Caco-2 (cell line): ENCODE results near the gene GLT1D1. TPM values are rescaled to one million over a fixed set of nuclear protein-coding genes. Genes with fewer than 3 reads are reported as not detected.

ENCODE experiments used
- BruUV-seq: library from RNA; stranded (reverse); fragments of 400-500 nt; replicated peaks from 2 replicates; lab custom pipeline; 2021; lab: Mats Ljungman, UMichigan
- CTCF ChIA-PET: fragments of 300-600 bp; sonication (Branson Sonifier 250); formaldehyde crosslinking; loops from one replicate; lab custom pipeline; 2022; ENCODE audit warnings: antibody characterized with exemption; lab: Charles Lee
- POLR2A ChIA-PET: fragments of 300-600 bp; sonication (Branson Sonifier 250); formaldehyde crosslinking; loops from one replicate; lab custom pipeline; 2022; ENCODE audit warnings: antibody characterized with exemption; lab: Charles Lee
- DNase-seq, 2 experiments: peaks; one replicate each; pipeline versions ENCODE4 v3.0.0 to v3.0.0-alpha.2; 2020 to 2022
- H3K27me3 ChIP-seq: replicated peaks from 2 replicates; pipeline ENCODE4 v1.6.0; 2011; ENCODE audit warnings: low read length; ENCODE audit not compliant: control insufficient read depth, insufficient read depth
- H3K36me3 ChIP-seq: 2 replicates; pipeline ENCODE4 v1.5.1; 2011; ENCODE audit warnings: low read length; ENCODE audit not compliant: control insufficient read depth, insufficient read depth
- H3K4me1 ChIP-seq: fragments of 250-450 bp; sonication (Bioruptor Pico); 2 replicates; pipeline ENCODE4 v1.5.1; 2020; ENCODE audit warnings: mild to moderate bottlenecking
- H3K4me3 ChIP-seq: 2 replicates; pipeline ENCODE4 v1.5.1; 2011; ENCODE audit warnings: low read depth, mild to moderate bottlenecking, control low read depth, low read length
- H3K9me3 ChIP-seq: fragments of 250-450 bp; sonication (Bioruptor Pico); 2 replicates; pipeline ENCODE4 v1.5.1; 2020; ENCODE audit warnings: mild to moderate bottlenecking, moderate library complexity
- H3K27ac Mint-ChIP-seq: one replicate; pipeline ENCODE4 v1.8.0; 2022; ENCODE audit warnings: mixed read lengths; ENCODE audit not compliant: unreplicated experiment
- H3K27me3 Mint-ChIP-seq: one replicate; pipeline ENCODE4 v1.8.0; 2022; ENCODE audit warnings: mixed read lengths; ENCODE audit not compliant: insufficient read depth, unreplicated experiment
- H3K36me3 Mint-ChIP-seq: one replicate; pipeline ENCODE4 v1.8.0; 2022; ENCODE audit warnings: mild to moderate bottlenecking, mixed read lengths; ENCODE audit not compliant: insufficient read depth, unreplicated experiment
- H3K4me1 Mint-ChIP-seq: one replicate; pipeline ENCODE4 v1.8.0; 2022; ENCODE audit warnings: low read depth, mixed read lengths; ENCODE audit not compliant: unreplicated experiment
- H3K4me3 Mint-ChIP-seq: one replicate; pipeline ENCODE4 v1.8.0; 2022; ENCODE audit warnings: mild to moderate bottlenecking, moderate library complexity, mixed read lengths; ENCODE audit not compliant: unreplicated experiment
- H3K9me3 Mint-ChIP-seq: one replicate; pipeline ENCODE4 v1.8.0; 2022; ENCODE audit warnings: mixed read lengths; ENCODE audit not compliant: unreplicated experiment
- CTCF ChIP-seq, 2 experiments: fragments of 200-600 bp in 1 of 2; IDR thresholded peaks; 1 replicate in 1 of 2; 2 replicates in 1 of 2; pipeline versions ENCODE4 v1.5.1 to v1.8.0; 2011 to 2022; ENCODE audit warnings: antibody characterized with exemption in 1 of 2, control low read depth in 1 of 2, inconsistent platforms in 1 of 2, low read depth in 1 of 2, low read length in 1 of 2, mild to moderate bottlenecking in 1 of 2, moderate library complexity in 1 of 2; ENCODE audit not compliant: insufficient read depth in 1 of 2, severe bottlenecking in 1 of 2, unreplicated experiment in 1 of 2
- intact Hi-C: fragments of 100-400 bp; cut with micrococcal nuclease; formaldehyde crosslinking; loops from one replicate; pipeline ENCODE4 v1.10.0; 2022; ENCODE audit not compliant: unreplicated experiment
- total RNA-seq: library from RNA; stranded (reverse); gene quantifications from 2 replicates; pipeline ENCODE4 v1.2.3, GENCODE V29; 2022

The GLT1D1 gene
- total RNA-seq, 1 experiment from 2014 or later: not detected

DNA sequence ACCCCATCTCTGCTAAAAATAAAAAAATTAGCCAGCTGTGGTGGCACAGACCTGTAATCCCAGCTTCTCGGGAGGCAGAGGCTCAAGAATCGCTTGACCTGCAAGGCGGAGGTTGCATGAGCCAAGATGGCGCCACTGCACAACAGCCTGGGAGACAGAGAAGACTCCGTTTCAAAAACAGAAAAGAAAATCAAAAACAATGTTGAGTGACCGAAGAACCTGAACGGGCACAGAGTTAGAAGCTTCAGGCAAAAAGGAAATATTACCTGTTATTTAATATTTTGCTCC lies 3.5 kb downstream of the GLT1D1 start:
- no peak for TF ChIP-seq CTCF (IDR thresholded peaks at IDR 0.05; ENCODE audit: insufficient read depth in 1 of 2, low read depth in 1 of 2, low read length in 1 of 2, severe bottlenecking in 1 of 2, unreplicated experiment in 1 of 2)
- no peaks in the 10 kb centered on the region for H3K27me3 Mint-ChIP-seq
- H3K36me3 ChIP-seq: no peaks in the 10 kb centered on the region
- ChIA-PET POLR2A (no interaction called here), CTCF (no interaction called here)
- H3K4me3 ChIP-seq: no peak overlapping the region
- no peaks in the 10 kb centered on the region for H3K9me3 ChIP-seq
- intact Hi-C loops: no loop called here
- peaks cover 12% of the 10 kb centered on the region for H3K4me1 ChIP-seq
- no peaks in the 10 kb centered on the region for H3K36me3 Mint-ChIP-seq
- BruUV-seq: no TSS peak
- H3K27ac Mint-ChIP-seq: no peak overlapping the region
- peaks cover 6% of the 10 kb centered on the region for H3K4me1 Mint-ChIP-seq
- no peak overlapping the region for H3K4me3 Mint-ChIP-seq
- H3K27me3 ChIP-seq: no peaks in the 10 kb centered on the region
- no peak for DNase-seq
- H3K9me3 Mint-ChIP-seq: no peaks in the 10 kb centered on the region

- POLR2A ChIA-PET: no interaction called here
- no peak for DNase-seq
These were observed 4.0 kb downstream of the GLT1D1 start for GRCh38 chr12:128857133-128857763.

DNA sequence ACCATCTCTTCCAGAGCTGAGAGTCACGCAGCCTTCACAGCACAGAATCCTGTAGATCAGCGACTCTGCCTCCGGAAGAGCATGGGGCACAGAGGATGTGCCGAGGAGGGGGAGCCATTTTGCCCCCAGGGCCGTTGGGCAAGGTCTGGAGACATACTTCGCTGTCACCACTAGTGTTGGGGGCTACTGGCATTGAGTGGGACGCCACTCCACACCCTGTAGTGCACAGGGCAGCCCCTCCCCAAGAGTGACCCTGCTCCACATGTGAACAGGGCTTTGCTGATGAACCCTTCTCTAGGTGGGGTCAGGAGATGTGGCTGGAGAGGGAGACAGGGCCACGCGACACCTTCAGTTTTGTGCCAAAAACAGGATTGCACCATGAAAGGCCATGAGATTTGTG lies 6.0 kb downstream of the GLT1D1 start:
- Histone ChIP-seq H3K9me3 (no peaks in the 10 kb centered on the region), H3K4me1 (peaks cover 19% of the 10 kb centered on the region), H3K36me3 (no peaks in the 10 kb centered on the region), H3K27me3 (no peaks in the 10 kb centered on the region), H3K4me3 (no peak overlapping the region)
- Mint-ChIP-seq H3K36me3 (peaks cover 4% of the 10 kb centered on the region), H3K9me3 (no peaks in the 10 kb centered on the region), H3K27ac (no peak overlapping the region), H3K4me1 (peaks cover 7% of the 10 kb centered on the region), H3K4me3 (no peak overlapping the region), H3K27me3 (no peaks in the 10 kb centered on the region)
- CTCF ChIA-PET: interaction anchor here (0.7 kb wide), 1 partner anchor 9 kb away, joined by 4 read pairs; no protein-coding TSS in a partner anchor
- no TSS peak for BruUV-seq
- POLR2A ChIA-PET: interaction anchor here (0.7 kb wide), 1 partner anchor 116 kb away, joined by 7 read pairs; no protein-coding TSS in a partner anchor
- TF ChIP-seq CTCF (IDR thresholded peaks at IDR 0.05; ENCODE audit: insufficient read depth in 1 of 2, low read depth in 1 of 2, low read length in 1 of 2, severe bottlenecking in 1 of 2, unreplicated experiment in 1 of 2): no peak
- no peak for DNase-seq
- intact Hi-C loops: no loop called here

More at GRCh38 chr12:128857133-128857763, 4.0 kb downstream of the GLT1D1 start:
- Mint-ChIP-seq H3K27ac (no peak overlapping the region), H3K4me1 (peaks cover 7% of the 10 kb centered on the region), H3K4me3 (no peak overlapping the region), H3K27me3 (no peaks in the 10 kb centered on the region), H3K36me3 (no peaks in the 10 kb centered on the region), H3K9me3 (no peaks in the 10 kb centered on the region)
- Histone ChIP-seq H3K4me1 (peaks cover 17% of the 10 kb centered on the region), H3K27me3 (no peaks in the 10 kb centered on the region), H3K9me3 (no peaks in the 10 kb centered on the region), H3K4me3 (no peak overlapping the region), H3K36me3 (no peaks in the 10 kb centered on the region)
- BruUV-seq: no TSS peak
- intact Hi-C loops: no loop called here
- CTCF ChIA-PET: no interaction called here
- no peak for TF ChIP-seq CTCF (IDR thresholded peaks at IDR 0.05; ENCODE audit: insufficient read depth in 1 of 2, low read depth in 1 of 2, low read length in 1 of 2, severe bottlenecking in 1 of 2, unreplicated experiment in 1 of 2)
